HepG2 (cell line): ENCODE data around the gene GUK1. TPM values are rescaled to one million over a fixed set of nuclear protein-coding genes. Genes with fewer than 3 reads are reported as not detected.

Experiments
- ADNP ChIP-seq: sonication (generic); formaldehyde crosslinking; IDR thresholded peaks from 2 replicates; pipeline ENCODE4 v1.4.0; 2020; ENCODE audit warnings: missing genetic modification reagents
- CENPBD1 ChIP-seq: sonication (generic); formaldehyde crosslinking; IDR thresholded peaks from 2 replicates; pipeline ENCODE4 v1.8.0; 2022; ENCODE audit warnings: missing genetic modification reagents, low read depth, mild to moderate bottlenecking, borderline replicate concordance
- CSRNP1 ChIP-seq: sonication (generic); formaldehyde crosslinking; IDR thresholded peaks from 2 replicates; pipeline ENCODE4 v1.8.1; 2023; ENCODE audit warnings: mild to moderate bottlenecking, missing genetic modification reagents
- IRX3 ChIP-seq: sonication (generic); formaldehyde crosslinking; IDR thresholded peaks from 2 replicates; pipeline ENCODE4 v1.8.1; 2023; ENCODE audit warnings: mild to moderate bottlenecking, low read depth, missing genetic modification reagents, borderline replicate concordance
- MLLT10 ChIP-seq: sonication (generic); formaldehyde crosslinking; IDR thresholded peaks from 2 replicates; pipeline ENCODE4 v1.4.0; 2020; ENCODE audit warnings: missing genetic modification reagents
- NR1H2 ChIP-seq: sonication (generic); formaldehyde crosslinking; IDR thresholded peaks from 2 replicates; pipeline ENCODE4 v1.8.1; 2022; ENCODE audit warnings: low read depth, missing genetic modification reagents, borderline replicate concordance
- REST ChIP-seq, 2 experiments: IDR thresholded peaks; 2 replicates each; pipeline ENCODE4 v1.6.1; 2011 to 2012; ENCODE audit warnings: low read length in 2 of 2, borderline replicate concordance in 1 of 2, low read depth in 1 of 2, mild to moderate bottlenecking in 1 of 2, moderate library complexity in 1 of 2
- SCMH1 ChIP-seq: sonication (generic); formaldehyde crosslinking; IDR thresholded peaks from 2 replicates; pipeline ENCODE4 v1.9.0; 2021; ENCODE audit warnings: missing genetic modification reagents, mild to moderate bottlenecking, borderline replicate concordance
- TBX3 ChIP-seq: fragments of 450-650 bp; IDR thresholded peaks from 2 replicates; pipeline ENCODE4 v1.6.1; 2017; ENCODE audit warnings: antibody characterized with exemption, mild to moderate bottlenecking, inconsistent platforms, borderline replicate concordance
- TOE1 ChIP-seq: sonication (generic); formaldehyde crosslinking; IDR thresholded peaks from 2 replicates; pipeline ENCODE4 v1.4.0; 2020; ENCODE audit warnings: mild to moderate bottlenecking, missing genetic modification reagents
- ZBTB10 ChIP-seq: sonication (generic); formaldehyde crosslinking; IDR thresholded peaks from 2 replicates; pipeline ENCODE4 v1.4.0; 2020; ENCODE audit warnings: missing genetic modification reagents, borderline replicate concordance
- ZBTB7A ChIP-seq: sonication (generic); formaldehyde crosslinking; IDR thresholded peaks from 2 replicates; pipeline ENCODE4 v1.8.0; 2022; ENCODE audit warnings: mild to moderate bottlenecking, missing genetic modification reagents
- ZNF20 ChIP-seq: sonication (generic); formaldehyde crosslinking; IDR thresholded peaks from 2 replicates; pipeline ENCODE4 v1.4.0; 2020; ENCODE audit warnings: mild to moderate bottlenecking, moderate library complexity, missing genetic modification reagents
- ZNF430 ChIP-seq: sonication (generic); formaldehyde crosslinking; IDR thresholded peaks from 2 replicates; pipeline ENCODE4 v1.9.0; 2021; ENCODE audit warnings: mild to moderate bottlenecking, missing genetic modification reagents
- ZNF704 ChIP-seq: sonication (generic); formaldehyde crosslinking; IDR thresholded peaks from 2 replicates; pipeline ENCODE4 v1.8.1; 2023; ENCODE audit warnings: mild to moderate bottlenecking, inconsistent platforms, moderate library complexity, missing genetic modification reagents, borderline replicate concordance
- ZSCAN30 ChIP-seq: sonication (generic); formaldehyde crosslinking; IDR thresholded peaks from 2 replicates; pipeline ENCODE4 v1.5.0; 2020; ENCODE audit warnings: mild to moderate bottlenecking, missing genetic modification reagents
- polyA plus RNA-seq, 8 experiments: library from polyadenylated mRNA; depleted of rRNA in 3 of 8; stranded (reverse) in 7 of 8; unstranded in 1 of 8; fragments of >200 nt; fragmentation: Illumina TruSeq in 4 of 8; extraction: Trizol in 4 of 8; gene quantifications; 2 replicates each; pipeline versions ENCODE4 v1.2.1 to v1.2.3, GENCODE V29; 2011 to 2016; ENCODE audit warnings: low read depth in 4 of 8, missing spikeins in 1 of 8, mixed read lengths in 1 of 8; ENCODE audit not compliant: insufficient read depth in 1 of 8
- total RNA-seq, 5 experiments: library from RNA; depleted of rRNA; stranded (reverse); fragments of >200 nt; fragmentation: Illumina TruSeq; extraction: Trizol; gene quantifications; 2 replicates each; pipeline ENCODE4 v1.2.3, GENCODE V29; 2016; ENCODE audit warnings: low read depth in 1 of 5

The GUK1 gene
- total and polyA plus RNA-seq, 2 of the 13 experiments (the other 11 are each of a cell fraction or from before 2014, with no cell fraction given) = 116 to 154 TPM

GRCh38 chr1:228139931-228140723, at the start of gene GUK1 (continued):
- TF ChIP-seq ZNF430 (CRISPR knock-in tag) (peak; percentile 79), NR1H2 (0 out of 2 replicates have a peak, but pooled peaks have one; percentile 9), TBX3 (peak; percentile 57; the same call in 1 of the 2 replicates), ADNP (CRISPR knock-in tag) (no peak), ZNF20 (no peak), ZNF704 (no peak), ZBTB10 (CRISPR knock-in tag) (no peak), CENPBD1 (CRISPR knock-in tag) (no peak; the same call in 1 of the 2 replicates), IRX3 (CRISPR knock-in tag) (no peak), CSRNP1 (CRISPR knock-in tag) (0 out of 2 replicates have a peak, but pooled peaks have one; percentile 35), REST (IDR thresholded peaks at IDR 0.05; ENCODE audit: borderline replicate concordance in 1 of 2, low read depth in 1 of 2, low read length in 2 of 2) (no peak), TOE1 (CRISPR knock-in tag) (no peak), ZBTB7A (CRISPR knock-in tag) (no peak), MLLT10 (CRISPR knock-in tag) (no peak), ZSCAN30 (CRISPR knock-in tag) (no peak), SCMH1 (CRISPR knock-in tag) (no peak)
